ENCODE measurements around the gene PCTP.

The PCTP gene

DNA sequence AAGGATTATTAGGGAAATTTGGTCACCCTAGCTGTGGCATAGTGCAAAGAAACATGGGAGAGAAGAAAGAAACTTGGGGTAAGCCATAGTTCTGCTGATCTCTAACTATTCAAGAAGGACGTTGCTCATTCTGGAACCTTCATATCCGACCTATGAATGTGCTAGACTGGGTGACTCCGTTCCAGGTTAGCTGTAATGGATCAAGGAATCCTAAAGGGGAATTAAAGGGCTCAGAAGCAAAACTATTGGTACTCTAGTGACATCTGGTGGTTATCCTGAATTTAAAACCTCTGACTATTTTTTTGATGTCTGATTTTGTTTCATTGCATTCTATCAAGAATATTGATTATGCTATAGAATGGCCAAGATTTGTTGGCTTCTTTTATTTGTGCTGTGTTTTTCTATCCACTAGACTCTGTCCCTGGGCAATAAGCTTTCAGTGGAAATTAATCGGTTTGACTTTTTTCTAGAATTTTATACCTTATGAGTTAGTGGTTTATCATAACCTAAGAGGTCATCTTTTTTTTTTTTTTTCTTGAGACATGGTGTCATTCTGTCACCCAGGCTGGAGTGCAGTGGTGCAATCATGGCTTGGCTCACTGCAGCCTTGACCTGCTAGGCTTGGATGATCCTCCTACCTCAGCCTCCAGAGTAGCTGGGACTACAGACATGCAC lies 19.5 kb downstream of the PCTP start:
- H3K4me3 ChIP-seq (ENCODE audit: low read length) = no peak overlapping the region
- H3K27ac ChIP-seq (ENCODE audit: low read length) = no peak overlapping the region
- no peaks in the 10 kb centered on the region for H3K9me3 ChIP-seq (ENCODE audit: control insufficient read depth, insufficient read depth, low read length)
- no peaks in the 10 kb centered on the region for H3K4me1 ChIP-seq (ENCODE audit: control insufficient read depth, insufficient read depth, low read length)
- no peaks in the 10 kb centered on the region for H3K36me3 ChIP-seq (ENCODE audit: control insufficient read depth, insufficient read depth, low read length)
- DNase-seq (ENCODE audit: low read depth, low spot score) = no peak
- no peaks in the 10 kb centered on the region for H3K27me3 ChIP-seq (ENCODE audit: control insufficient read depth, insufficient read depth, low read length)
- WGBS (ENCODE audit: insufficient coverage, insufficient read length) = no CpG with 5 or more reads among the region's 4 CpGs

DNA sequence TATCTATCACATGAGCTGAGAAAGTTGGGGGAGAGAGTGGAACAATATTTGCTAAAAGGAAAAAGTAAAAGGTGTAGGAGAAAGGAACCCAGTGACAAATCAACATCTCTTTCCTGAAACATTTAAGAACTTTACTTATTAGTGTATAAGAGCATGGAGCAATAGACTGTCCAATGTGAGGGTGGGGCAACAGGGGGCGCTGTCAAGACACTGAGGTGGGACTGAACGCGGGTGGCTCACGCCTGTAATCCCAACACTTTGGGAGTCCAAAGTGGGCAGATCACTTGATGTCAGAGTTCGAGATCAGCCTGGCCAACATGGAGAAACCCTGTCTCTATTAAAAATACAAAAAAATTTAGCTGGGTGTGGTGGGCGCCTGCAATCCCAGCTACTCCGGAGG lies 21.2 kb downstream of the PCTP start:
- H3K36me3 ChIP-seq (ENCODE audit: control insufficient read depth, insufficient read depth, low read length) = no peaks in the 10 kb centered on the region; the same call in 1 of the 2 replicates
- H3K4me1 ChIP-seq (ENCODE audit: control insufficient read depth, insufficient read depth, low read length) = no peaks in the 10 kb centered on the region
- H3K27ac ChIP-seq (ENCODE audit: low read length) = no peak overlapping the region
- H3K9me3 ChIP-seq (ENCODE audit: control insufficient read depth, insufficient read depth, low read length) = no peaks in the 10 kb centered on the region
- H3K27me3 ChIP-seq (ENCODE audit: control insufficient read depth, insufficient read depth, low read length) = no peaks in the 10 kb centered on the region
- no peak overlapping the region for H3K4me3 ChIP-seq (ENCODE audit: low read length)
- WGBS (ENCODE audit: insufficient coverage, insufficient read length) = no CpG with 5 or more reads among the region's 7 CpGs
- DNase-seq (ENCODE audit: low read depth, low spot score) = no peak

DNA sequence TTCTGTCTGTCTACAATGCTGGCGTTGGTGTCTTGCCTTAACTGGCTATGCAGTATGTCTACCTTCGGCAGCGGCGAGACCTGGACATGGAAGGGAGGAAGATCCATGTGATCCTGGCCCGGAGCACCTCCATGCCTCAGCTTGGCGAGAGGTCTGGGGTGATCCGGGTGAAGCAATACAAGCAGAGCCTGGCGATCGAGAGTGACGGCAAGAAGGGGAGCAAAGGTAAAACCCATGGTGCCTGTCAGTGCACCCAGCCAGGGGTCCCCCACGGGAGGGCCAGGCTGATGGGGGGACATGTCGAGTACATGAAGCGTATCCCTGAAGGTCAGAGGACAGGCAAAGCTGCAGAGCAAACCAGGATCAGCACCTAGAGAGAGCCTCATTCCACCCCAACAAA lies 22.8 kb downstream of the PCTP start:
- H3K27me3 ChIP-seq (ENCODE audit: control insufficient read depth, insufficient read depth, low read length) = no peaks in the 10 kb centered on the region
- no peaks in the 10 kb centered on the region; the same call in 1 of the 2 replicates for H3K36me3 ChIP-seq (ENCODE audit: control insufficient read depth, insufficient read depth, low read length)
- no peaks in the 10 kb centered on the region for H3K9me3 ChIP-seq (ENCODE audit: control insufficient read depth, insufficient read depth, low read length)
- no CpG with 5 or more reads among the region's 13 CpGs for WGBS (ENCODE audit: insufficient coverage, insufficient read length)
- no peak overlapping the region for H3K27ac ChIP-seq (ENCODE audit: low read length)
- DNase-seq (ENCODE audit: low read depth, low spot score) = no peak
- H3K4me1 ChIP-seq (ENCODE audit: control insufficient read depth, insufficient read depth, low read length) = no peaks in the 10 kb centered on the region
- H3K4me3 ChIP-seq (ENCODE audit: low read length) = no peak overlapping the region

DNA sequence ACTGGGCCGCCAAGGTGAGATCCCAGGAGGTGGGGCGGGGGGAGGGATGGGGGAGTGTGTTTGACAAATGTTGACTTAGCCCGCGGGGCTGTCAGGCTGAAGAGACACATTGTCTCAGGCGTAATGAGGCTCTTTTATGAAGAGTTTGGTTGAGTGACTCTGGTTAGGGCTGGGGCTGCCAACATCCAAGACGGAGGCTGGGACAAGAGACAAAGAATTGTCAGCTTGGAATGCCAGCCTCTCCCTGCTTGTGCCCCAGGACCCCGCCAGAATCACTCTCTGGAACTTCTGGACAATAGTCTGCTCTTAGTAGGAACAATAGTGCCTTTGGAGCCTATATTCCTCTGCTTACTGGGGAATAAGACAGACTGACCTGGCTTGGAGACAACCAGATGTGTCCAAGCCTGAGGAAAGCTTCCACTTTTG lies 24.0 kb downstream of the PCTP start:
- no peaks in the 10 kb centered on the region; the same call in 1 of the 2 replicates for H3K36me3 ChIP-seq (ENCODE audit: control insufficient read depth, insufficient read depth, low read length)
- no peak overlapping the region for H3K27ac ChIP-seq (ENCODE audit: low read length)
- WGBS (ENCODE audit: insufficient coverage, insufficient read length) = no CpG with 5 or more reads among the region's 7 CpGs
- H3K9me3 ChIP-seq (ENCODE audit: control insufficient read depth, insufficient read depth, low read length) = no peaks in the 10 kb centered on the region
- H3K4me1 ChIP-seq (ENCODE audit: control insufficient read depth, insufficient read depth, low read length) = no peaks in the 10 kb centered on the region
- no peak overlapping the region for H3K4me3 ChIP-seq (ENCODE audit: low read length)
- H3K27me3 ChIP-seq (ENCODE audit: control insufficient read depth, insufficient read depth, low read length) = no peaks in the 10 kb centered on the region
- DNase-seq (ENCODE audit: low read depth, low spot score) = no peak

DNA sequence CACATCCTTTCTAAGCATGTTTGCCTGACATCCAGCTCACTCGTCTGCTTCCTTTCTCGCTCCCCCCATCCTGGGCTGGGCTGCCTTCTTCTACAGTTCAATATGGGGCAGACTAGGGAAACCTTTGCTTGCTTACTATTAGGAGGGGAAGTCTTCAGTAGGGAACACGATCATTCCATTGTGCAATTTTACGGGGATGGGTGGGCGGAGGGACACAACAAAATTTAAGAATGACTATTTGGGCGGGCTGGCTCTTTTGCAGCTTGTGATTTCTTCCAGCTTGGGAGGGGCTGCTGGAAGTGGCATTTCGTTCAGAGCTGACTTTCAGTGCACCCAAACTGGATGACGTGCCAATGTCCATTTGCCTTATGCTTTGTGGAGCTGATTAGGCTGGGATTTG lies 25.4 kb downstream of the PCTP start:
- no peak overlapping the region for H3K27ac ChIP-seq (ENCODE audit: low read length)
- no peaks in the 10 kb centered on the region for H3K4me1 ChIP-seq (ENCODE audit: control insufficient read depth, insufficient read depth, low read length)
- no peaks in the 10 kb centered on the region for H3K9me3 ChIP-seq (ENCODE audit: control insufficient read depth, insufficient read depth, low read length)
- DNase-seq (ENCODE audit: low read depth, low spot score) = no peak
- no peaks in the 10 kb centered on the region for H3K27me3 ChIP-seq (ENCODE audit: control insufficient read depth, insufficient read depth, low read length)
- no peak overlapping the region for H3K4me3 ChIP-seq (ENCODE audit: low read length)
- H3K36me3 ChIP-seq (ENCODE audit: control insufficient read depth, insufficient read depth, low read length) = no peaks in the 10 kb centered on the region; the same call in 1 of the 2 replicates
- no CpG with 5 or more reads among the region's 8 CpGs for WGBS (ENCODE audit: insufficient coverage, insufficient read length)

DNA sequence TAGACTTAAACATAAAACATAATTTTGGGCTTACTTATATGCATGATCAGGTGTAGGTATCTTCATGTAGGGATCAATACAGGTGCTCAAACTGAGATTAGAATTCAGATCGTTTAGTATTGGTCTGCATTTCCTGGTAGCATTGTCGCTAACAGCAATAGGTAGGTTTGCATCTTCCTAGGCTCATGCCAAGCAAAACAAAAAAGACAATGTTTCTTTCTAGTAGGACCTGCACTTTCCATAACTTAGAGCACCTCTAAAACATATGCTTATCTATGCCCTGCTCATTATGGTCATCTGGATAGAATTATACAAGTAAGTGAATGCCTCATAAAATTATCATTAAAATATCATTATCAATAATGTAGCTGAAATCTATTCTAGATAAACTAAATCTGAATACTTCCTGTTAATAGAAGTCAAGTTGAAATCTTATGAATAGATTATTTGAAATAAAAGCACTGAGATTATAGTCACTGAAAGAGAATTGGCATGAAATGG lies 26.7 kb downstream of the PCTP start:
- Histone ChIP-seq H3K36me3 (ENCODE audit: control insufficient read depth, insufficient read depth, low read length) (no peaks in the 10 kb centered on the region; the same call in 1 of the 2 replicates), H3K4me1 (ENCODE audit: control insufficient read depth, insufficient read depth, low read length) (no peaks in the 10 kb centered on the region), H3K27ac (ENCODE audit: low read length) (no peak overlapping the region), H3K9me3 (ENCODE audit: control insufficient read depth, insufficient read depth, low read length) (no peaks in the 10 kb centered on the region), H3K27me3 (ENCODE audit: control insufficient read depth, insufficient read depth, low read length) (no peaks in the 10 kb centered on the region), H3K4me3 (ENCODE audit: low read length) (no peak overlapping the region)
- no CpG with 5 or more reads among the region's 2 CpGs for WGBS (ENCODE audit: insufficient coverage, insufficient read length)
- DNase-seq (ENCODE audit: low read depth, low spot score) = no peak

DNA sequence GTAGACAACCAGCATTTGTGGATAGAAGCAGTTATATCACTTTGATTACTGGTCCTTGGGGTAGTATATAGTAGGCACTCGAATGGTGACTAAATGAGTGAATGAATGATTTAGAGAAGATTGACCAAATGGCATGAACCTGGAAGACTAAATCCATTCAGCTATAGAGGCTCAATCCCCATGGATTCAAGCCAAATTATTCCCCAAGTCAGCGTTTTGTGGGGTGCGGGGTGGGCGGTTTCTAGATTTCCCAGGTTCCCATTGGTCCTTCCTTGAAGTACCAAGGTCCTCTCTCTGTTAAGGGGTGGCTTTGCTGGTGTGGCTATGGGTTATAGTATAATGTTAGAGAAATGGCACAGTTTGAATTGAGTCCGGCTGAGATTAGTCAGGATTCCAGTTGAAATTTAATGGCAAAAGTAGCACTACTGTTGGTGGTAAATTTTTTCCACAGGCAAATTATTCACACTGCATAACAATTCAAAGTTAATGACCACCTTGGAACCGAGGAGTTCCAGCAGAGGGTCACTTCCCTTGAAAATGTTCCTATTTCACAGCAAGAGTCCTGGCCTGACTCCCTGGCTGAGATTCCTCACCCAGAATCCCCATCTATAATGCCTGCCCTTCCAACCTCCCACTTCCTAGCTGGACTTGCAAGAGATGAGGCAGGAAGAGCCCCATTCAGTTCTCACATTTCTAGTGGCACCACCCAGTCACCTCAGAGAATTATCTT lies 27.7 kb downstream of the PCTP start:
- no peak for DNase-seq (ENCODE audit: low read depth, low spot score)
- H3K36me3 ChIP-seq (ENCODE audit: control insufficient read depth, insufficient read depth, low read length) = no peaks in the 10 kb centered on the region; the same call in 1 of the 2 replicates
- no peak overlapping the region for H3K4me3 ChIP-seq (ENCODE audit: low read length)
- H3K9me3 ChIP-seq (ENCODE audit: control insufficient read depth, insufficient read depth, low read length) = no peaks in the 10 kb centered on the region
- no peaks in the 10 kb centered on the region for H3K4me1 ChIP-seq (ENCODE audit: control insufficient read depth, insufficient read depth, low read length)
- no peak overlapping the region for H3K27ac ChIP-seq (ENCODE audit: low read length)
- WGBS (ENCODE audit: insufficient coverage, insufficient read length) = no CpG with 5 or more reads among the region's 6 CpGs
- H3K27me3 ChIP-seq (ENCODE audit: control insufficient read depth, insufficient read depth, low read length) = no peaks in the 10 kb centered on the region

DNA sequence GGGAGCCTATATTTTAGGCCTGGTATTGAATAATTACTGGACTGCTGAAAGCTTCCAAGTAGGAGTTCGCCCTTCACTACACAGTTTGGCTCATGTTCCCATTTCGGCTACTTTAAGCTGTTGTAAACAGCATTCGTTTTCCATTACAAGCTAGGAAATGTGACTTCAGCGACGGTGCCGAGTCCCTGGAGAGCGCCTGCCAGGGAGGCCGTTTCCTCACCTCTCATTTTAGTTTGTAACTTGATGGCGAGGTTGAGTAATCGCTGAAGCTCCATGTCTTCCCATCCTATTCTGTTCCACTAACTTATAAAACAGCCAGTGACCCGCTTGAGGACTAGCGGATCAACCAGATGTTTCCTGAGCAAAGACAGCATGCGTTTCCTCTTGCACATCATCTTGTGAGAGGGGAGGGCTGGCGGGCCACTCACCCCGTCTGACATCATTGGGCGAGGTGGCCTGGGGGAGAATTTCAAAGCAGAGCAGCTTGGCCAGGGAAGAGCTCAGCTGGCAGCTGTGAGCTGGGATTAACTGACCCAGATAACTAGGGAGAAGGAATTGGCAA lies 32.9 kb downstream of the PCTP start:
- no peaks in the 10 kb centered on the region for H3K27me3 ChIP-seq (ENCODE audit: control insufficient read depth, insufficient read depth, low read length)
- DNase-seq (ENCODE audit: low read depth, low spot score) = no peak
- no peak overlapping the region for H3K27ac ChIP-seq (ENCODE audit: low read length)
- no peaks in the 10 kb centered on the region for H3K9me3 ChIP-seq (ENCODE audit: control insufficient read depth, insufficient read depth, low read length)
- no CpG with 5 or more reads among the region's 16 CpGs for WGBS (ENCODE audit: insufficient coverage, insufficient read length)
- H3K36me3 ChIP-seq (ENCODE audit: control insufficient read depth, insufficient read depth, low read length) = no peaks in the 10 kb centered on the region
- H3K4me3 ChIP-seq (ENCODE audit: low read length) = no peak overlapping the region
- no peaks in the 10 kb centered on the region for H3K4me1 ChIP-seq (ENCODE audit: control insufficient read depth, insufficient read depth, low read length)

DNA sequence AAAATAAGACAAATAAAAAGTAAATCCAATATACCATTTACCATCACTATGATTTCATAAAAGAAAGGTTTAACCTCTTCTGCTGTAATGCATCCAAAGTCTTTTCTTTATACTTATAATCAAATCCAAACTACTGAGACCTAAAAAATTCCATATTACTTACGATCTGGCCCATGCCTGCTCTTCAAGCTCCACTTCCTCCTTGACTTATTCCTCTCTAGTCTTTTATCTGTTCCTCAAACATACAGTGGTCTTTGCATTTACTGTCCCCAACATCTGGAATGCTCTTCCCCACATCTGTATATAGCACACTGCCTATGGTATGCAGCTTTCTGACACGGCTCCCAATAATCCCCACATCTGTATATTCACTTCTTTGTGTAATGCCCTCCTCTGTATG lies 33.8 kb downstream of the PCTP start:
- DNase-seq (ENCODE audit: low read depth, low spot score) = no peak
- 100% methylated on average over 1 of the region's 2 CpGs for WGBS (ENCODE audit: insufficient coverage, insufficient read length)
- Histone ChIP-seq H3K36me3 (ENCODE audit: control insufficient read depth, insufficient read depth, low read length) (no peaks in the 10 kb centered on the region), H3K27ac (ENCODE audit: low read length) (no peak overlapping the region), H3K4me1 (ENCODE audit: control insufficient read depth, insufficient read depth, low read length) (no peaks in the 10 kb centered on the region), H3K27me3 (ENCODE audit: control insufficient read depth, insufficient read depth, low read length) (no peaks in the 10 kb centered on the region), H3K4me3 (ENCODE audit: low read length) (no peak overlapping the region), H3K9me3 (ENCODE audit: control insufficient read depth, insufficient read depth, low read length) (no peaks in the 10 kb centered on the region)

DNA sequence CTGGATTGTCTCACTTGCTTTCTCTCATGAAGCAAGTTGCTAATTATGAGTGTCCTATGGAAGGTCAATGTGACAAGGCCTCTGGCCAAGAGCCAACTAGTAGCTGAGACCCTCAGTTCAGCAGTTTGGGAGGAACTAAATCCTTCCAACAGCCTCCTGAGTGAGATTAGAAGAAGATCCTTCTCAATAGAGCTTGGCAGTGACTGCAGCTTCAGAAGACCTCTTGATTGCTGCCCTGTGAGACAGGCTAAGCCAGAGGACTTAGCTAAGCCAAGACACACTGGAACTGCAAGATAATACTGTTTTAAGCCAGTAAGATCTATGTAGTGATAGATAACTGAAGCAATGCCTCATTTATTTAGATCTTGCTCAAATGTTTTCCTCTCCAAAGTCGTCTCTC lies 34.3 kb downstream of the PCTP start:
- H3K36me3 ChIP-seq (ENCODE audit: control insufficient read depth, insufficient read depth, low read length) = no peaks in the 10 kb centered on the region
- no peak overlapping the region for H3K27ac ChIP-seq (ENCODE audit: low read length)
- no peaks in the 10 kb centered on the region for H3K27me3 ChIP-seq (ENCODE audit: control insufficient read depth, insufficient read depth, low read length)
- DNase-seq (ENCODE audit: low read depth, low spot score) = no peak
- WGBS (ENCODE audit: insufficient coverage, insufficient read length) = 100% methylated on average over 1 of the region's 1 CpG
- no peaks in the 10 kb centered on the region for H3K4me1 ChIP-seq (ENCODE audit: control insufficient read depth, insufficient read depth, low read length)
- no peaks in the 10 kb centered on the region for H3K9me3 ChIP-seq (ENCODE audit: control insufficient read depth, insufficient read depth, low read length)
- H3K4me3 ChIP-seq (ENCODE audit: low read length) = no peak overlapping the region

Measured in iPS DF 6.9 (cell line).